PC-3 (cell line): Measurements from ENCODE around the gene CTTNBP2NL. TPM values are rescaled to one million over a fixed set of nuclear protein-coding genes. Genes with fewer than 3 reads are reported as not detected.

Experiments
- ATAC-seq: fragments of 200-7000 bp; cut with Tn5 transposase; 2 replicates; pipeline ENCODE4 v1.9.1; 2020; ENCODE audit warnings: mild to moderate bottlenecking, moderate library complexity
- BruUV-seq: library from RNA; stranded (reverse); fragments of 400-500 nt; replicated peaks from 2 replicates; lab custom pipeline; 2021; lab: Mats Ljungman, UMichigan
- CTCF ChIA-PET: fragments of 300-600 bp; sonication (Branson Sonifier 250); formaldehyde crosslinking; loops from one replicate; lab custom pipeline; 2022; ENCODE audit warnings: antibody characterized with exemption; lab: Charles Lee
- POLR2A ChIA-PET: fragments of 300-600 bp; sonication (Branson Sonifier 250); formaldehyde crosslinking; loops from one replicate; lab custom pipeline; 2022; ENCODE audit warnings: antibody characterized with exemption; ENCODE audit not compliant: unreplicated experiment; lab: Charles Lee
- DNase-seq: peaks from one replicate; pipeline ENCODE4 v3.0.0-alpha.2; 2015
- H2AFZ ChIP-seq: fragments of 300-600 bp; sonication (generic); 2 replicates; pipeline ENCODE4 v1.6.0; 2016; ENCODE audit warnings: antibody characterized with exemption, low read length
- H3F3A ChIP-seq: fragments of 300-600 bp; sonication (generic); one replicate; pipeline ENCODE4 v1.6.0; 2017; ENCODE audit warnings: antibody characterized with exemption, low read length, control low read depth, mild to moderate bottlenecking; ENCODE audit not compliant: unreplicated experiment
- H3K27ac ChIP-seq: fragments of 300-600 bp; sonication (generic); 2 replicates; pipeline ENCODE4 v1.5.1; 2016; ENCODE audit warnings: mild to moderate bottlenecking, low read length
- H3K27me3 ChIP-seq: fragments of 300-600 bp; sonication (generic); 2 replicates; pipeline ENCODE4 v1.6.1; 2016; ENCODE audit warnings: low read length, mixed read lengths
- H3K36me3 ChIP-seq: fragments of 300-600 bp; sonication (generic); 2 replicates; pipeline ENCODE4 v1.6.1; 2016; ENCODE audit warnings: low read depth, mixed run types, low read length, mixed read lengths
- H3K4me1 ChIP-seq: fragments of 300-600 bp; sonication (generic); 2 replicates; pipeline ENCODE4 v1.5.1; 2016; ENCODE audit warnings: low read length; ENCODE audit not compliant: insufficient read depth
- H3K4me2 ChIP-seq: fragments of 300-600 bp; sonication (generic); 2 replicates; pipeline ENCODE4 v1.6.0; 2016; ENCODE audit warnings: low read length
- H3K4me3 ChIP-seq: fragments of 300-600 bp; sonication (generic); 2 replicates; pipeline ENCODE4 v1.5.1; 2016; ENCODE audit warnings: mild to moderate bottlenecking, low read length, mixed read lengths
- H3K79me2 ChIP-seq: fragments of 300-600 bp; sonication (generic); 2 replicates; pipeline ENCODE4 v1.6.1; 2017; ENCODE audit warnings: low read length, mixed read lengths
- H3K9ac ChIP-seq: fragments of 300-600 bp; sonication (generic); 2 replicates; pipeline ENCODE4 v1.6.0; 2016; ENCODE audit warnings: mild to moderate bottlenecking, low read length
- H3K9me2 ChIP-seq: fragments of 300-600 bp; sonication (generic); replicated peaks from 2 replicates; pipeline ENCODE4 v1.6.1; 2016; ENCODE audit warnings: mixed run types, low read length, mixed read lengths
- H3K9me3 ChIP-seq: fragments of 300-600 bp; sonication (generic); 2 replicates; pipeline ENCODE4 v1.6.1; 2016; ENCODE audit warnings: low read length, mixed read lengths
- H4K20me1 ChIP-seq: fragments of 300-600 bp; sonication (generic); 2 replicates; pipeline ENCODE4 v1.6.1; 2016; ENCODE audit warnings: low read length, mixed read lengths
- CTCF ChIP-seq: fragments of 300-600 bp; sonication (generic); conservative IDR thresholded peaks from 2 replicates; pipeline ENCODE4 v1.5.1; 2017; ENCODE audit warnings: antibody characterized with exemption, low read depth, mild to moderate bottlenecking, low read length
- EZH2 ChIP-seq: fragments of 300-600 bp; sonication (generic); IDR thresholded peaks from one replicate; pipeline ENCODE4 v1.6.1; 2017; ENCODE audit warnings: antibody characterized with exemption, mild to moderate bottlenecking, low read length; ENCODE audit not compliant: unreplicated experiment
- EZH2phosphoT487 ChIP-seq: fragments of 300-600 bp; sonication (generic); IDR thresholded peaks from 2 replicates; pipeline ENCODE4 v1.6.1; 2018; ENCODE audit warnings: mild to moderate bottlenecking, antibody characterized with exemption, low read length, borderline replicate concordance
- intact Hi-C: fragments of 100-400 bp; cut with micrococcal nuclease; formaldehyde crosslinking; loops from 2 replicates; pipeline ENCODE4 v1.9.0; 2023
- total RNA-seq: library from RNA; depleted of rRNA; stranded (reverse); fragments of >200 nt; gene quantifications from 2 replicates; pipeline ENCODE4 v1.2.3, GENCODE V29; 2014

The CTTNBP2NL gene
- total RNA-seq, 1 experiment from 2014 or later, result 9.8 TPM

DNA sequence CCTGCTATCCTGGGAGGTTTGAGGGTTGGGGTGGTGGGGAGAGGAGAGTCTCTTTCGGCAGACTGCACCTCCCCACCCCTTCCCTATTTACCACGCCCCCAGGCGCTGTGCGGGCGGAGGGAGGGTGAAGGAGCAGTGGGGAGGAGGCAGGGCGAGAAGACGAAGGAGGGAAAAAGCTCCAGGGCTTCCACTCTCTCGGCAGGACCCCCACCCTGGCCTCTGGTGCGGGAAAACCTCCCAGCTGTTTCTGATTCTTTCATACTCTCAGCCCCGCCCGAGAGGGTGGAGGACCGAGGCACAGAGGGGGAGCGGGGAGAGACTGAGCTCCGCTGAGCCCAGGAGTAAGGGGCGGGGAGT, 111.9 kb downstream of the CTTNBP2NL start:
- ChIA-PET POLR2A (no interaction called here), CTCF (no interaction called here)
- peak overlapping the region; percentile 98 for H3K4me2 ChIP-seq
- H3F3A ChIP-seq, result no peaks in the 10 kb centered on the region
- ATAC-seq (peak; percentile 25), DNase-seq (peak; percentile 18)
- no peaks in the 10 kb centered on the region for H3K36me3 ChIP-seq
- intact Hi-C loops, result no loop called here
- peak overlapping the region; percentile 72 for H3K4me3 ChIP-seq
- H3K27ac ChIP-seq, result no peak overlapping the region
- H3K79me2 ChIP-seq, result no peaks in the 10 kb centered on the region
- no peak overlapping the region for H3K9ac ChIP-seq
- no TSS peak for BruUV-seq
- H3K9me2 ChIP-seq, result no peaks in the 10 kb centered on the region
- H4K20me1 ChIP-seq, result no peaks in the 10 kb centered on the region
- no peaks in the 10 kb centered on the region for H3K9me3 ChIP-seq
- peaks cover 7% of the 10 kb centered on the region; the same call in 1 of the 2 replicates for H3K4me1 ChIP-seq
- H3K27me3 ChIP-seq, result no peaks in the 10 kb centered on the region
- TF ChIP-seq EZH2phosphoT487 (no peak), CTCF (no peak), EZH2 (no peak)
- H2AFZ ChIP-seq, result peak overlapping the region; percentile 95

- H3K9me2 ChIP-seq, result no peaks in the 10 kb centered on the region
- peaks cover 7% of the 10 kb centered on the region; the same call in 1 of the 2 replicates for H3K4me1 ChIP-seq
- POLR2A ChIA-PET, result no interaction called here
- no peaks in the 10 kb centered on the region for H3K79me2 ChIP-seq
- intact Hi-C loops, result no loop called here
- CTCF ChIA-PET, result no interaction called here
- H4K20me1 ChIP-seq, result no peaks in the 10 kb centered on the region
- DNase-seq (no peak), ATAC-seq (peak; percentile 68)
- no peaks in the 10 kb centered on the region for H3K9me3 ChIP-seq
- H3K27me3 ChIP-seq, result no peaks in the 10 kb centered on the region
- H3F3A ChIP-seq, result no peaks in the 10 kb centered on the region
- H2AFZ ChIP-seq, result peak within 1 kb of the TSS; percentile 95
- H3K36me3 ChIP-seq, result no peaks in the 10 kb centered on the region
- H3K4me2 ChIP-seq, result peak within 1 kb of the TSS; percentile 98
- H3K27ac ChIP-seq, result no peak within 1 kb of the TSS
- BruUV-seq, result no TSS peak
- H3K9ac ChIP-seq, result no peak within 1 kb of the TSS
- peak within 1 kb of the TSS; percentile 72 for H3K4me3 ChIP-seq
- TF ChIP-seq EZH2phosphoT487, result no peak
- no peak for TF ChIP-seq EZH2
- TF ChIP-seq CTCF, result no peak
These were observed 112.4 kb downstream of the CTTNBP2NL start, which contains the start of gene WNT2B for GRCh38 chr1:112508278-112509004. Gene WNT2B (plus strand): TSS chr1:112508965. CDS start chr1:112509263, 298 bp downstream.
